GM19035 (cell line): Measurements from ENCODE around the gene PAK2.
"Not testable (repeated sequence)": the region's sequence is repeated elsewhere in the genome, so short reads cannot be mapped to it uniquely, and the experiment has no call there.

Experiments
- ATAC-seq: cut with Tn5 transposase; IDR thresholded peaks from one replicate; pipeline ENCODE4 v1.9.1; 2021; ENCODE audit not compliant: unreplicated experiment

Gene PAK2

DNA sequence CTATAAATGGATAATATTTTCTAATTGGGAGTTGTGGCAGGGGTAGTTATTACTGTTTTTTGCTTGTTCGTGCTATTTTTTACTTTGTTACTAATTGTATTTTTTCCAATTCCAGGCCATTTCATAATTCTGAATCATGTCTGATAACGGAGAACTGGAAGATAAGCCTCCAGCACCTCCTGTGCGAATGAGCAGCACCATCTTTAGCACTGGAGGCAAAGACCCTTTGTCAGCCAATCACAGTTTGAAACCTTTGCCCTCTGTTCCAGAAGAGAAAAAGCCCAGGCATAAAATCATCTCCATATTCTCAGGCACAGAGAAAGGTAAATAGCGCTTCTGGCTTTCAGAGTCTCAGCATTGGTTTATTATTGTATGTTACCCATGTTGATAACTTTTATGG lies 42.9 kb downstream of the PAK2 start:
- no peak for ATAC-seq

DNA sequence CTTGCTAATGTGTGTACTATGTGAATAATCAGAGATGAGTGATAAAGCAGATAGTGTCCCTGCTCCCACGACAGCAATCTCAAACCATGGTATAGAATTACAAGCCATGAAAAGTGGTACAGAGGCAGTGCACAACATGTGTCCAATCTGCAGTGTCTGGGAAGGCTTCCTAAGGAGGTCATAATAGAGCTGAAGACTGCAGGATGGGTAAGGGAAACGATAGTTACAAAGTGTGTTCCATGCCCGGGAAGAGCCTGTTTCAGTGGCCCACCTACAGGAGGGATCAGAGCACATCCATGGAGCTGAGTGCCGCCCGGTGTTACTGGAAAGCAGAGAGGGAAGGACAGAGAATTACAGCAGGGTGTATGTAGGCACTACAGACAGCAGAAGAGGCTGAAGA lies 48.9 kb downstream of the PAK2 start:
- no peak for ATAC-seq

- no peak for ATAC-seq
Observed at GRCh38 chr3:196789885-196790359, 50.3 kb downstream of the PAK2 start.

DNA sequence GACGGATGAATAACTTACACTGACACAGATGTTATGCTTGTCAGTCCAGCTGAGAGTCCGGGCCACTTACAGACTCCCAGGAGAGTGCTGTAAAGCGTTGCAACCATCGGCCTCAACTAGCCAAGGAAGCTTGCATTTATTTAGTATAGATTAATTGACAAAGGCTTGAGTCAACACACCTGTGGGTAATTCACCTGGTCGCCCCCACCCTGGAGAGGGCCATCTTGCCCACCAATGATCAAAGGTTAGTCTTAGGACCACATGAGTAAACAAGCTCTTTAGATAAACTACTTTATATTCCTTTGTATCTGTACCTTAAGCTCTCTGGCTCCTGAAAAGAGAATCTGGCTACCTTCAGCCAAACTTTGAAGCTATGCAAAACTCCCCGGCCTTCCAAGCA lies 51.0 kb downstream of the PAK2 start:
- no peak for ATAC-seq

- no peak for ATAC-seq
Observed at GRCh38 chr3:196792771-196793170, 53.1 kb downstream of the PAK2 start.

DNA sequence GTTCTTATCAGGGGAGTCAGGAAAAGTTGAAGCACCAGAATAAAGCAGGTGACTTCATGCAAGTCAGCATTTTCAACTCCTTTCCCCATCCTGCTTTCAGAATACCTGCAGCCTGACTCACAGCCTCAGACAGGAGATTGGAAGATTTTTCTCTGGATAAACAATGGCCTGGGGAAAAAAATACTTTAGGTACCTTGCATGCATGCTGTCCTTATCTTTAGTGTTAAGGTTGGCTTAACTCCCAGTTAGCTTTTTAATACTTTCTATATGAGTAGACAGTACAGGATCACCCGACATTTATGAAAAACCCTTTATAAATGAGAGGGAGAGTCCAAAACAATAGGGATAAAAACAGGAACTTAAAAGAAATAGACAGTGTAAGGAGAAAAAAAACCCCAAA lies 53.6 kb downstream of the PAK2 start:
- no peak for ATAC-seq

DNA sequence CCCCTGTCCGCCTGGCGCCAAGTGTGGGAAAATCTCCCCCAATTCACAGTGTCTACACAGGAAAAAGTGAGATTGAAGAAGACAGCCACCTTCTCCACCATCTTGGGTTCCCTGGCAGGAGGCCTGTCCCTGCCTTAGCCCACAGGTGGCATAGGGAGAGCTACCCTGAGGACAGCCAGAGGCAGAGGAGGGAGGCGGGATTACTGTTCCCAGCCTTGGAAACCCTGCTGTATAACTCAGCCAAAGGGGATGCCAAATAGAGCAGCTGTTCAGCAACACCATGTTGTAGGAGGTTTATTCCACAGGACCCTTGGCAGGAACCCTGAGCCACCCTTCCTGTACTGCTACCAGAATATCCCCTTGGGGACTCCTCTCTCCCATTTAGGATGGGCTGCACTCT lies 54.8 kb downstream of the PAK2 start:
- no peak for ATAC-seq

- ATAC-seq: no peak
Observed at GRCh38 chr3:196796317-196796716, 56.7 kb downstream of the PAK2 start.

- ATAC-seq: no peak
Observed at GRCh38 chr3:196800742-196801434, 61.2 kb downstream of the PAK2 start.

DNA sequence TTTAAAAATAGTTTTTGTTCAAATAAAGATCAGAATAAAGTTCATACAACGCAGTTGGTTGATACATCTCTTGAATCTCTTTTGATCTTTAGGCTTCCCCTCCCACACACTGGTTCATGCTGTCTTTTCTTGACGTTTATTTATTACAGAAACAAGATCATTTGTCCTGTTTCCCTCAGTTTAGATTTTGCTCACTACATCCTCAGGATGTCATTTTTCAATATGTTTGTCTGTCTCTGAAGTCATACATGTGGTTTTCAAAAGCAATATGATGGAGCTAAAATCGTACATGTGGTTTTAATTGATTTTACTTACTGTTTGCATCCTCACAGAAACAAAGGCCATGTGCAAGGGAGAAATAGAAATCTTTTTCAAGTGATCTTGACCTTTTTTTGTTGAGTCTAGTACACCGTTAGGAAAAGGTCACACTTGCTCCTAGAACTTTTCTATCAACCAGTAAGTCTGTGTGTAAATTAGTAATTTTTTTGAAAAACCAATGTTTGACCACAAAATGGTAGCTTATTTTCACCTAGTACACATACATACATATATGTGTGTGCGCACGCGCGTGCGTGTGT lies 64.3 kb downstream of the PAK2 start:
- no peak for ATAC-seq

DNA sequence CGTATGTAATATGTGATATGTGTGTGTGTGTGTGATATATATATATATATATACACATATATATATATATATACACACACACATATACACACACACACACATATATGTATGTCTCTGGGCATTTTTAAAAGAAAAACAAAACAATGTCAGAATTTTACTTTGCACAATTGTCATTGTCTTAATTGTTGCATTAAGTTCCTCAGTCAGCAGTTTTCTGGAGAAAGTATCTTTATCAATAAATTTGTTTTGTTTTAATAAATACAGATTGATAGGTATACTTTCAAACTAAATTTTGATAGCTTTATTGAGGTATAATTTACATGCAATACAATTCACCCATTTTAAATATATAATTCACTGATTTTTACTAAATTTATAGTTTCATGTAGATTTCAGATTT lies 65.1 kb downstream of the PAK2 start:
- ATAC-seq: no peak

DNA sequence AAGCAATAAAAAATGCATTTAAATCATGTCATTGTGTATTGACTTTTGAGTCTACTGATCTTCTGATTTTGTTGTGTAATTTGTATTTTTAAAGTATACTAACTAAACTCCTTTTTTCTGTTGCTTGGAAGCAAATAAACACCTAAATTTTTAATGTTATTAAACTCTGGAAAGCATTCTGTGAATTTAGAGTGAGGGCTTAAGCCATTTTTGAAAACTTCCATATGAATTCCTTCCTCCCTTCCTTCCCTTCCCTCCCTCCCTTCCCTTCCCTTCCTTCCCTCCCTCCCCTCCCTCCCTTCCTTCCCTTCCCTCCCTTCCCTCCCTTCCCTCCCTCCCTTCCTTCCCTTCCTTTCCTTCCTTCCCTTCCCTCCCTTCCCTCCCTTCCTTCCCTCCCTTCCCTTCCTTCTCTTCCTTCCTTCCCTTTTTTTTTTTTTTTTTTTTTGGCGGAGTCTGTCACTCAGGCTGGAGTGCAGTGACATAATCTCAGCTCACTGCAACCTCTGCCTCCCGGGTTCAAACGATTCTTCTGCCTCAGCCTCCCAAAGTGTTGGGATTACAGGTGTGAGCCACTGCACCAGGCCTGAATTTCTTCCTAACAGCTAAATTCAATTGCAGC lies 71.4 kb downstream of the PAK2 start:
- ATAC-seq: no peak

- ATAC-seq: no peak
Observed at GRCh38 chr3:196812853-196813252, 73.2 kb downstream of the PAK2 start.

- ATAC-seq: no peak
Observed at GRCh38 chr3:196813903-196814302, 74.2 kb downstream of the PAK2 start.

- ATAC-seq: no peak
Observed at GRCh38 chr3:196821806-196822355, 82.2 kb downstream of the PAK2 start.

DNA sequence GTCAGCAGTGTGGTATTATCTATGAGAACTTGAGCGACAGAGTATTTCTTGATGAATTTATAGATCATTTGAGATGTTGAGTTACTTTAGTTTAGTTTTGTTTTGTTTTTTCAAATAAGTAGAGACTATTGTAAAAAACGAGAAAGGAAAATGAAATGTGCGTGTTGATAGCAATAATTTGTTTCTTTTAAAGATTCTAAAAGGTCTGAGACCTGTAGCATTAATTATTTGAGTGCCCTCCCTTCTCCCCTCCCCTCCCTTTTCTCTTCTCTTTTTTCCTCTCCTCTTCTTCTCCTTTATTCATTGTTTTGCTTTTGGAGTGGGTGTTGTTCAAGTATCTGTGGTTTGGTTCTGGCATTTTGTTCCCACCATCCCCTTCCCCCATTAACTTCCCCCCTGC lies 90.0 kb downstream of the PAK2 start:
- ATAC-seq: not testable (repeated sequence)

- no peak for ATAC-seq
Observed at GRCh38 chr3:196835086-196835485, 95.4 kb downstream of the PAK2 start.

GRCh38 chr3:196836626-196837025 lies 97.0 kb downstream of the PAK2 start:
- not testable (repeated sequence) for ATAC-seq

- no peak for ATAC-seq
Observed at GRCh38 chr3:196837819-196838420, 98.3 kb downstream of the PAK2 start.

DNA sequence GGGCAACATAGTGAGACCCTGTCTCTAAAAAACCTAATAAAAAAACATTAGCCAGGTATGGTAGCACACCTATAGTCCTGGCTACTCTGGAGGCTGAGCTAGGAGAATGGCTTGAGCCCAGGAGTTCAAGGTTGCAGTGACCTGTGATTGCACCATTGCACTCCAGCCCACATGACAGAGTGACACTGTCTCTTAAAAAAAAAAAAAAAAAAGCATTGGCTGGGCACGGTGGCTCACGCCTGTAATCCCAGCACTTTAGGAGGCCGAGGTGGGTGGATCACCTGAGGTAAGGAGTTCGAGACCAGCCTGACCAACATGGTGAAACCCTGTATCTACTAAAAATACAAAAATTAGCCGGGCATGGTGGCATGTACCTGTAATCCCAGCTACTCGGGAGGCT lies 99.7 kb downstream of the PAK2 start:
- ATAC-seq: not testable (repeated sequence)

- ATAC-seq: no peak
Observed at GRCh38 chr3:196842567-196843434, 103.1 kb downstream of the PAK2 start.
